Ramos (cell line): ENCODE results near the gene WIPF2.

Experiments used
- in situ Hi-C: fragments of 300-500 bp; cut with MboI; formaldehyde crosslinking; loops from one replicate; pipeline ENCODE4 v1.14.3; 2022; ENCODE audit warnings: low sequenced_read_pairs; ENCODE audit not compliant: unreplicated experiment

Gene WIPF2

GRCh38 chr17:40322358-40323315 lies 103.5 kb downstream of the WIPF2 start:
- in situ Hi-C loops = no loop called here

GRCh38 chr17:40323391-40324381 lies 104.6 kb downstream of the WIPF2 start:
- in situ Hi-C loops = no loop called here

- in situ Hi-C loops = no loop called here
Observed at GRCh38 chr17:40325156-40326013, 106.3 kb downstream of the WIPF2 start.

- in situ Hi-C loops = no loop called here
Observed at GRCh38 chr17:40326014-40326831, 107.1 kb downstream of the WIPF2 start.

DNA sequence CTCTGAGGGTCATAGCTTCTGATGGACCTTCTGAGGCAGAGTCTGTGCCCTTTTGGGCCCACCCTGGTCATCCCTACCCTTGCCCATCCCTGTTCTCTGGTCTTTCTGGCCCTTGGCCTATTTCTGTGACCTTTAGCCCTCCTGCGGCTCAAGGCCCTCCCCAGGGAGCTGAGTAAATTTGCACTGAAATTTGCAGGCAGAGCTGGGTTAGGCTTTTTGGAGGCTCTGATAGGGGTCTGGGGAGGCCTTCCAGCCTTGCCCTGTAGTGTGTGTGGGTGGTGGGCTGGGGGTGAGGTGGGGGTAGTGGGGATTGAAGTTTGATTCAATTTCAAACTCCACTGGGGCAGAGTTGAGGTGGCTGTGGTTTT lies 107.7 kb downstream of the WIPF2 start:
- in situ Hi-C loops = no loop called here

DNA sequence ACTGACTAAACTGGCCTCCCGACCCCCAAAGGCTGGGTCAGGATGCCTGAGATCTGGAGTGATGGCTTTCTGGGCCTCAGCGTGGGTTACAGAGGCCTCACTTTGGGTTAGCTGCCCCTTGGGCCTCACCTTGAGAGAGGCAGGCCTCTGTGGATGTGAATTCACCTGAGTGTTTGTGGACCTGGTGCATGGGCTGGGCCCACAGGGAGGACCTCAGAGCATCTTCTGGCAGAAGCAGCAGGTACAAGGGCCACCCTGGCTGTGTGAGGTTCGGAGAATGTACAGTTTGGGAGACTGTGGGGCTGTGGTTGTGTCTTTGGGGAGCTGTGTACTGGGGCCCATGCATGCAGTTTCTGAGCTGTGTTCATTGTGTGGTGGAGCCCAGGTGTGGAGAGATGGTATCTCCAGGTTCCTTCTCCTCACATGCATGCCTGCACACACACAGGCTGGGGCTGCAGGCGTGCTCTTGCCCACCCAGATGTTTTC lies 108.2 kb downstream of the WIPF2 start:
- in situ Hi-C loops = no loop called here

DNA sequence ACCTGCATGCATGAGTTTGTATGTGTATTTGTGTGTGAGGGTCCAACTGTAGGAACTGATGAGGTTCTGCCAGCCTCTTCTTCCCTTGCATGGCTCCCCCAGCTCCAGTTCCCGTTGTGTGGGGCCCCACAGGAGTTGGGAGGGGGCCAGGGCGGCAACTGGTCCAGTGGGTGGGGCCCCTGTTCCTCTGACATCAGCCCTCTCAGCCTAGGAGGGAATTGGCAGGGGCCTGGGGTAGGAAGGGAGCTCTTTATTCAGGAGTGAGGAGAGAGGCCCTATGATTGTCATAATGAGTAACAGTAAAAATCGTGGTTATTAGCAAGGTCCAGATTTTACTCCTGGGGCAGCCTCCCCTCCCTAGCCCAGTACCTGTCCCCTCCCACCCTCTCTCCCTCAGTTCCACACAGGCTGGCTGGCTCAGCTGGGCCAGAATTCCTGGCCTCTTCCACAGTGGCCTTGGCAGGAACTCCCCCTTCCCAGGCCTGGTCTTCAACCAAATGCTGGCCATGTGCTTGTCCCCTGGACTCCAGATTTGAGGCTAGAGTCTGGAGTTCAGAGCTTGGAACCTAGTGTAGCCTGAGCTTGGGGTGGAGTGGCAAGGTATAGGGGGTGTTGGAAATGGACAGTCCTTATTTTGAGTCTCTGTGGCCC lies 108.8 kb downstream of the WIPF2 start:
- in situ Hi-C loops = no loop called here

DNA sequence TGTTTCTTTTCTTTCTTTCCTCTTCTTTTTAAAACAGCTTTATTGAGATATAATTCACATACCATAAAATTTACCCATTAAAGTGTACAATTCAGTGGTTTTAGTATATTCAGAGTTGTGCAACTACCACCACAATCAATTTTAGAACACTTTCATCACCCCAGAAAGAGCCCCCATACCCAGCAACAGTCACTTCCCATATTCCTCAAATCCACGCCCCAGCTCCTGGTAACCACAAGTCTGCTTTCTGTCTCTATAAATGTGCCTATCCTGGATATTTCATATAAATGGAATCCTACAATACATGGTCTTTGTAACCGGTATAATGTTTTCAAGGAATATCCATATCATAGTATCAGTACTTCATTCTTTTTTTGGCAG lies 109.3 kb downstream of the WIPF2 start:
- in situ Hi-C loops = no loop called here

GRCh38 chr17:40329839-40330794 lies 111.0 kb downstream of the WIPF2 start:
- in situ Hi-C loops = no loop called here

- in situ Hi-C loops = no loop called here
Observed at GRCh38 chr17:40330850-40331470, 111.9 kb downstream of the WIPF2 start.

DNA sequence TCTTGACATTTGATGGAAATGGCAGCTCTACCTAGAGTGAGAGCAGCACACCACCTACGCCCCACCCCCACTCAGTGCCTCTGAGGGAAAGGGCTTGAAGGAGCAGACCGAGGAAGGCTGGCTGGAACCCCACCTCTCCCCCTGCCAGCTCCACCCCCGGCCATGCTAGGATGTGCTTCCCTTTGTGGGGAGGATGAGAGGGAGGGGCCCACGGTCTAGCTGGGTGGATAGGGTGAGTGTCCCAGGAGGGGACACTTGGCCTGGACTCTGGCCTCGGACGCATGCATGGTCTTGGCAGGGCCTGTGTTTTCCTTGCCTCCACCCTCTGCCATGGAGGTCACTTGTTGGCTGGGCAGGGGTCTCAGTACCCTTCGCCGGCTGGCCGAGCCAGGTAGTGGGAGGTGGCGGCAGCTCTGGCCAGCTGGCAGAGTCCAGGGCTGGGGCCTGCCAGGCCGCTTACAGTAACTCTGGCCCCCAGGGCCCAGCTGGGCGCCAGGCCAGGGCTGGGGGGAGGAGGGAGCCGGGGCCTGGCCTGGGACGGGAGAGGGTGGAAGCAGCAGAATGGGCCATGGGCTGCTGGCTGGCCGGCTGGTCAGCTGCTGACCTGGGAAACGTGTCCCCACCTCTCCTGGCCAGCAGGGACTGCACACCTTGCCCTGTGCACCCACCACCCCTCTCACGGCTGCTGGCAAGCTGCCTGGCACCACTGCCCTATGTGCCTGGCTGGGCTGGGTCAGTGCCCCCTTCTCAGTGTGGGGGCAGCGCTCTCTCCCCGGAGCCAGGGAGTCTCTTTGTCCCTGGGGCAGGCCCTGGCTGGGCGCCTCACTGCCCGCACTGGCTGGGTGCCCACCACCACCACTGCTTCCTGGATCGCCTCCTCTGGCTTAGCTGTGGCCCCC lies 112.9 kb downstream of the WIPF2 start:
- in situ Hi-C loops = no loop called here
